SJCRH30 (cell line): ENCODE measurements around the gene MSL2. TPM values are rescaled to one million over a fixed set of nuclear protein-coding genes. Genes with fewer than 3 reads are reported as not detected.
"Not testable (repeated sequence)": the region's sequence is repeated elsewhere in the genome, so short reads cannot be mapped to it uniquely, and the experiment has no call there.

Experiments used
- DNase-seq, 2 experiments: peaks; one replicate each; pipeline ENCODE4 v3.0.0-alpha.2; 2015 to 2020
- H3K27ac ChIP-seq: fragments of 250-450 bp; sonication (Bioruptor Pico); 2 replicates; pipeline ENCODE4 v1.5.1; 2020; ENCODE audit warnings: mild to moderate bottlenecking, moderate library complexity
- H3K27me3 ChIP-seq: fragments of 250-450 bp; sonication (Bioruptor Pico); 2 replicates; pipeline ENCODE4 v1.5.1; 2020; ENCODE audit warnings: mild to moderate bottlenecking, moderate library complexity
- H3K36me3 ChIP-seq: fragments of 250-450 bp; sonication (Bioruptor Pico); 2 replicates; pipeline ENCODE4 v1.5.1; 2020; ENCODE audit warnings: mild to moderate bottlenecking, moderate library complexity
- H3K4me1 ChIP-seq: fragments of 250-450 bp; sonication (Bioruptor Pico); 2 replicates; pipeline ENCODE4 v1.5.1; 2020; ENCODE audit warnings: mild to moderate bottlenecking, moderate library complexity
- H3K4me3 ChIP-seq: fragments of 250-450 bp; sonication (Bioruptor Pico); 2 replicates; pipeline ENCODE4 v1.5.1; 2020; ENCODE audit warnings: mild to moderate bottlenecking, moderate library complexity
- H3K9me3 ChIP-seq: fragments of 250-450 bp; sonication (Bioruptor Pico); replicated peaks from 2 replicates; pipeline ENCODE4 v1.5.1; 2020; ENCODE audit warnings: mild to moderate bottlenecking, moderate library complexity
- total RNA-seq: library from RNA; depleted of rRNA; stranded (reverse); fragments of >200 nt; shearing (Covaris generic); gene quantifications from 2 replicates; pipeline ENCODE4 v1.2.3, GENCODE V29; 2014

MSL2 gene
- total RNA-seq, 1 experiment from 2014 or later, result 26.2 TPM

GRCh38 chr3:136197159-136197793 is 1.1 kb upstream of the MSL2 start:
- Histone ChIP-seq H3K9me3 (no peaks in the 10 kb centered on the region), H3K27me3 (no peaks in the 10 kb centered on the region), H3K4me1 (no peaks in the 10 kb centered on the region), H3K27ac (peak overlapping the region; percentile 97), H3K4me3 (peak overlapping the region; percentile 95), H3K36me3 (no peaks in the 10 kb centered on the region)
- no peak for DNase-seq

GRCh38 chr3:136196401-136197158 is 445 bp upstream of the MSL2 start:
- DNase-seq, result peak; percentile 100
- H3K4me3 ChIP-seq, result peak overlapping the region; percentile 95
- H3K36me3 ChIP-seq, result no peaks in the 10 kb centered on the region
- H3K9me3 ChIP-seq, result no peaks in the 10 kb centered on the region
- H3K27ac ChIP-seq, result peak overlapping the region; percentile 97
- no peaks in the 10 kb centered on the region for H3K4me1 ChIP-seq
- no peaks in the 10 kb centered on the region for H3K27me3 ChIP-seq

- Histone ChIP-seq H3K27ac (peak overlapping the region; percentile 97), H3K27me3 (no peaks in the 10 kb centered on the region), H3K9me3 (no peaks in the 10 kb centered on the region), H3K4me3 (peak overlapping the region; percentile 95), H3K4me1 (no peaks in the 10 kb centered on the region), H3K36me3 (no peaks in the 10 kb centered on the region)
- DNase-seq, result peak; percentile 60 to 84
Observed at GRCh38 chr3:136195258-136196063, 674 bp downstream of the MSL2 start.

- Histone ChIP-seq H3K27me3 (no peaks in the 10 kb centered on the region), H3K4me3 (peak overlapping the region; percentile 95), H3K9me3 (no peaks in the 10 kb centered on the region), H3K4me1 (no peaks in the 10 kb centered on the region), H3K36me3 (no peaks in the 10 kb centered on the region), H3K27ac (peak overlapping the region; percentile 97)
- peak; percentile 50 to 68 for DNase-seq
Observed at GRCh38 chr3:136194409-136195257, 1.5 kb downstream of the MSL2 start.

GRCh38 chr3:136193278-136194054 is 2.7 kb downstream of the MSL2 start:
- no peaks in the 10 kb centered on the region for H3K27me3 ChIP-seq
- no peak overlapping the region; the same call in 1 of the 2 replicates for H3K27ac ChIP-seq
- H3K9me3 ChIP-seq, result no peaks in the 10 kb centered on the region
- no peaks in the 10 kb centered on the region for H3K36me3 ChIP-seq
- H3K4me3 ChIP-seq, result peak overlapping the region; percentile 95
- peak in 1 of 2 experiments; percentile 34 for DNase-seq
- H3K4me1 ChIP-seq, result no peaks in the 10 kb centered on the region

GRCh38 chr3:136192831-136193230 is 3.3 kb downstream of the MSL2 start:
- DNase-seq, result no peak
- Histone ChIP-seq H3K4me3 (peak overlapping the region; percentile 95), H3K4me1 (no peaks in the 10 kb centered on the region), H3K36me3 (no peaks in the 10 kb centered on the region), H3K9me3 (no peaks in the 10 kb centered on the region), H3K27me3 (no peaks in the 10 kb centered on the region), H3K27ac (no peak overlapping the region)

GRCh38 chr3:136192195-136192594 is 3.9 kb downstream of the MSL2 start:
- H3K27ac ChIP-seq, H3K27me3 ChIP-seq, H3K9me3 ChIP-seq, DNase-seq, H3K36me3 ChIP-seq, H3K4me1 ChIP-seq, H3K4me3 ChIP-seq: not testable (repeated sequence)

GRCh38 chr3:136189859-136190617 is 6.1 kb downstream of the MSL2 start:
- no peak overlapping the region for H3K4me3 ChIP-seq
- no peaks in the 10 kb centered on the region for H3K9me3 ChIP-seq
- no peak overlapping the region for H3K27ac ChIP-seq
- H3K36me3 ChIP-seq, result 0 out of 2 replicates have a peak, but pooled peaks cover 2% of the 10 kb centered on the region
- no peaks in the 10 kb centered on the region for H3K27me3 ChIP-seq
- peaks cover 3% of the 10 kb centered on the region; the same call in 1 of the 2 replicates for H3K4me1 ChIP-seq
- no peak for DNase-seq

- Histone ChIP-seq H3K27me3 (no peaks in the 10 kb centered on the region), H3K9me3 (no peaks in the 10 kb centered on the region), H3K27ac (no peak overlapping the region), H3K4me3 (no peak overlapping the region), H3K36me3 (0 out of 2 replicates have a peak, but pooled peaks cover 2% of the 10 kb centered on the region), H3K4me1 (peaks cover 3% of the 10 kb centered on the region; the same call in 1 of the 2 replicates)
- DNase-seq, result no peak
Observed at GRCh38 chr3:136189043-136189442, 7.1 kb downstream of the MSL2 start.

GRCh38 chr3:136187868-136188267 is 8.3 kb downstream of the MSL2 start:
- no peak overlapping the region for H3K4me3 ChIP-seq
- H3K9me3 ChIP-seq, result no peaks in the 10 kb centered on the region
- H3K27ac ChIP-seq, result no peak overlapping the region
- H3K27me3 ChIP-seq, result no peaks in the 10 kb centered on the region
- peaks cover 3% of the 10 kb centered on the region; the same call in 1 of the 2 replicates for H3K4me1 ChIP-seq
- DNase-seq, result no peak
- H3K36me3 ChIP-seq, result 0 out of 2 replicates have a peak, but pooled peaks cover 2% of the 10 kb centered on the region

- Histone ChIP-seq H3K4me1 (peaks cover 3% of the 10 kb centered on the region; the same call in 1 of the 2 replicates), H3K36me3 (0 out of 2 replicates have a peak, but pooled peaks cover 2% of the 10 kb centered on the region), H3K9me3 (no peaks in the 10 kb centered on the region), H3K4me3 (no peak overlapping the region), H3K27me3 (no peaks in the 10 kb centered on the region), H3K27ac (no peak overlapping the region)
- DNase-seq, result no peak
Observed at GRCh38 chr3:136186846-136187245, 9.3 kb downstream of the MSL2 start.

GRCh38 chr3:136186344-136186743 is 9.8 kb downstream of the MSL2 start:
- Histone ChIP-seq H3K27ac (no peak overlapping the region), H3K9me3 (no peaks in the 10 kb centered on the region), H3K27me3 (no peaks in the 10 kb centered on the region), H3K4me3 (no peak overlapping the region), H3K4me1 (peaks cover 3% of the 10 kb centered on the region; the same call in 1 of the 2 replicates), H3K36me3 (0 out of 2 replicates have a peak, but pooled peaks cover 2% of the 10 kb centered on the region)
- no peak for DNase-seq

- no peak overlapping the region for H3K4me3 ChIP-seq
- 0 out of 2 replicates have a peak, but pooled peaks cover 2% of the 10 kb centered on the region for H3K36me3 ChIP-seq
- no peaks in the 10 kb centered on the region for H3K9me3 ChIP-seq
- H3K27me3 ChIP-seq, result no peaks in the 10 kb centered on the region
- peaks cover 3% of the 10 kb centered on the region; the same call in 1 of the 2 replicates for H3K4me1 ChIP-seq
- no peak overlapping the region for H3K27ac ChIP-seq
- no peak for DNase-seq
Observed at GRCh38 chr3:136184703-136185102, 11.4 kb downstream of the MSL2 start.
